ENCODE results near the gene C5orf63.
A peak's percentile ranks its signal among the peaks of the same experiment; 100 is the strongest.

The C5orf63 gene

DNA sequence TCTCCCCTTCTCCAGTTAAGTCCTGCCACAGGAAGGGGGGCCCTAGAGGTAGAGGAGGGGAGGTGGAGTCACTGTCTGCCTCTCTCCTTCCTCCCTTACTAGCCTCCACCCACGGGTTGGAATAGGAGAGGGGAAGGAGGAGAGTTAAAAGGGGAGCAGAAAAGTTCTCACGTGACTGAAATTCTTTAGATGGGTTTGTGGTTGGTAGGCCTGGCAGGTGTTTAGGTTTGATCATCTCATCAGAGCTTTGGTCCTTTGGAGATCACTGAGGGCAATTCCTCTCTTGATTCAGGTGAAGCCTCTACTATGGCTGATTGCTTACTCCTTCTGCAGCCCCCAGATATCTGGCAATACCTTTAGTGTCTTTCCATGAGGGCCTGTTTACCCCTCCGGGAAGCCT lies 24.9 kb upstream of the C5orf63 start:
- TF ChIP-seq, protein P1, sequence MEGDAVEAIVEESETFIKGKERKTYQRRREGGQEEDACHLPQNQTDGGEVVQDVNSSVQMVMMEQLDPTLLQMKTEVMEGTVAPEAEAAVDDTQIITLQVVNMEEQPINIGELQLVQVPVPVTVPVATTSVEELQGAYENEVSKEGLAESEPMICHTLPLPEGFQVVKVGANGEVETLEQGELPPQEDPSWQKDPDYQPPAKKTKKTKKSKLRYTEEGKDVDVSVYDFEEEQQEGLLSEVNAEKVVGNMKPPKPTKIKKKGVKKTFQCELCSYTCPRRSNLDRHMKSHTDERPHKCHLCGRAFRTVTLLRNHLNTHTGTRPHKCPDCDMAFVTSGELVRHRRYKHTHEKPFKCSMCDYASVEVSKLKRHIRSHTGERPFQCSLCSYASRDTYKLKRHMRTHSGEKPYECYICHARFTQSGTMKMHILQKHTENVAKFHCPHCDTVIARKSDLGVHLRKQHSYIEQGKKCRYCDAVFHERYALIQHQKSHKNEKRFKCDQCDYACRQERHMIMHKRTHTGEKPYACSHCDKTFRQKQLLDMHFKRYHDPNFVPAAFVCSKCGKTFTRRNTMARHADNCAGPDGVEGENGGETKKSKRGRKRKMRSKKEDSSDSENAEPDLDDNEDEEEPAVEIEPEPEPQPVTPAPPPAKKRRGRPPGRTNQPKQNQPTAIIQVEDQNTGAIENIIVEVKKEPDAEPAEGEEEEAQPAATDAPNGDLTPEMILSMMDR (conservative IDR thresholded peaks at IDR 0.05; ENCODE audit: low read depth), result no peak
- DNase-seq (ENCODE audit: low spot score), result no peak
- CTCF ChIA-PET, result interaction anchor here (0.6 kb wide), 1 partner anchor 61 kb away, joined by 3 read pairs; no protein-coding TSS in a partner anchor
- POLR2A ChIA-PET (ENCODE audit: low non-redundant PET), result no interaction called here
- no peak overlapping the region for H3K27ac ChIP-seq

DNA sequence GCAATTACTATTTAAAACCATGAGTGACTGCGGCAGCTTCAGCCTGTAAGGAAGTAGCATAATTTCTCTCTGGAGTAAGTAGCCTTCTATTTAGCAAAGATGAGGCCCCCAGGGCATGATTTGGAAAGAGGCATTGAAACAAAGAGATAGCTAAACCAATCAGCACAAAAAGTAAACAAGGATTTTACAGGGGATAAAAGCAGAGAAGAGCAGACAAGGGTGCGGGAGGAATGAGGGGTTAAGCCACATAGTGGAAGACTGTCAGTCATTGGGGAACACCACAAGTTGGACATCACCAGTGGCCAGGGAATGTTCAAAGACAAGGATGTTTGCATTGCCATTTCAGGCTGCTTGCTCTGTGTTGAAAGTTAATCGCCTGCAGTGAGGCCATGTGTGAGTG lies 24.0 kb upstream of the C5orf63 start:
- H3K27ac ChIP-seq, result no peak overlapping the region
- TF ChIP-seq, protein P1 (conservative IDR thresholded peaks at IDR 0.05; ENCODE audit: low read depth), result no peak
- DNase-seq (ENCODE audit: low spot score), result no peak
- ChIA-PET POLR2A (ENCODE audit: low non-redundant PET) (no interaction called here), CTCF (no interaction called here)

DNA sequence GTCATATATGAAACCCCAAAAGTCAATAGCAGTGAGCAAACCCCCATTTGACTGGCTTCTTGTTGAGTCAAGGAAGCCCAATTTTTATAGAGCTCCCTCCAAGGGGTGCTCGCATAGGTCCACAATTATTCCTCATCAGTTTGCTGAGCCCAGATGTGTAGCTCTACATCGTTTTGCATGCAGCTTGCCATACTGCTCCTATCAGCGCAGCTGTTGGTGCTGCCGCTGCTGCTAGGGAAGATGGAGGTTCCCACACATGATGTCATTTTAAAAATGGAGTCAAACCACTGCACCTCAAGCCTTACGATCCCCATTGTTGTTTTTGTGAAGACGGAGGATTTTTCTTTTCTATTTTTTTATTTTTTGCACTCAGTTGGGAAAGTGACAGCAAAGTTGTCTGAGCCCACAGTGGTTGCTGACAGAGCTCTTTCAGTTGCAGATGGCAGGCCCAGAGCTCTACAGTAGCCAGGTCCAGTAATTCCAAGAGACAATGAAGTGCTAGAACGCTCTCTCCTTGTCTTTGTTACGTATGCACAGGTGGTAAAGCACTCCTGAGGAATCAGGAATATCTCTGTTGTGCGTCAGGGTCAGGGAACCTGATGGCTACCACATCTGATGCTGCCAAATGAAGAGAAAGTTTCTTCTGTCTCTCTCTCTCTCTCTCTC lies 23.2 kb upstream of the C5orf63 start:
- ChIA-PET POLR2A (ENCODE audit: low non-redundant PET) (no interaction called here), CTCF (no interaction called here)
- TF ChIP-seq, protein P1 (conservative IDR thresholded peaks at IDR 0.05; ENCODE audit: low read depth), result no peak
- H3K27ac ChIP-seq, result no peak overlapping the region
- no peak for DNase-seq (ENCODE audit: low spot score)

DNA sequence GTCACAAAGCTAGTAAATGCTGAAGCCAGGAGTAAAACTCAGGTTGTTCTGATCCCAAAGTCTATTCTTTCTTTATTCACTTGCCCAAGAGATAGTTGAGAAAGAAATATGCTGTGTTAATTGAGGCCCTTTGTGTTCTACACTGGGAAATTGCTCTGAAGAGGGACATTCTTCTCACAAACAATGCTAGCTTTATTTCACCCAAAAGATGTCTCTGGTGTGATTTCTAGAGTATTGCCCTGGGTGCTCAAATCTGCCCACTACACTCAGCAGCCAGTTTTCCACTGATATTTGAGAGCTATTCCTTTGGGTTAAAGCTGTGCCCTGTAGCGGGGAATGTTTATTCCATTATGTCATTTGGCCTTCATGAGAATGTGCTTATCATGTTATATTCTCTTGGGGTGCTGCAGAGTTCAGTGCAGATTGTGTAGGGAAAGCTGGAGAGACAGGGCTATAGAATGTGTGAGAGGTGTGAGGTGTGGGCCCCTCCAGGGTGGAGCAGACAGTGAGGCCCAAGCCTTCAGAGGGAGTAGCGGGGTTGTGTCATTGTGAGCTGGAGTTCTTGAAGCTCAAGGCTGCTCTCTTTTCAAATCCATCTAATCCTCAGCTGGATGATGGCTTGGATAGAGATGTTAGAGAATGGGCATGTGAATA lies 21.0 kb upstream of the C5orf63 start:
- no peak overlapping the region for H3K27ac ChIP-seq
- ChIA-PET POLR2A (ENCODE audit: low non-redundant PET) (no interaction called here), CTCF (interaction anchor here (1.6 kb wide), 1 partner anchor 399 kb away, joined by 3 read pairs; no protein-coding TSS in a partner anchor)
- TF ChIP-seq, protein P1 (conservative IDR thresholded peaks at IDR 0.05; ENCODE audit: low read depth), result no peak
- DNase-seq (ENCODE audit: low spot score), result no peak

DNA sequence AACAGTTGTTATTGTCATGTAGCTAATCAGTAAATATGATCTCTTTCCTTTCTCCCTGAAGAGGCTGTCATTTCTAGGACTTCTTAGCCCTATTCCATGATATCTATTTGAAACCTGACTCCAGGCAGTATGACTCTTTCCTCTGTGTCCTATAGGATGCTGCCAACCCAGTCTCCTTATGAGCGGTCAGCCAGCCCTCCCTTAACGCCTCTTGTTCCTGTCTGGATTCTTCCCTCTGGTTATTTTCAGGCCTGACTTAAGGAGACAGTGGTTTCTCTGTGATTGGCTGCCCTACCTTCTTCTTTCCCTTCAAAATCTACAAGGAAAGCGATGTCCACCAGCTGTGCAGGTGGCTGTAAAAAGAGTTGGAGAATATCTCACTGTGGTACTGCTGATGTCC lies 19.4 kb upstream of the C5orf63 start:
- H3K27ac ChIP-seq, result no peak overlapping the region
- peak; percentile 53 for DNase-seq (ENCODE audit: low spot score)
- TF ChIP-seq, protein P1 (conservative IDR thresholded peaks at IDR 0.05; ENCODE audit: low read depth), result no peak
- CTCF ChIA-PET, result no interaction called here
- POLR2A ChIA-PET (ENCODE audit: low non-redundant PET), result no interaction called here

DNA sequence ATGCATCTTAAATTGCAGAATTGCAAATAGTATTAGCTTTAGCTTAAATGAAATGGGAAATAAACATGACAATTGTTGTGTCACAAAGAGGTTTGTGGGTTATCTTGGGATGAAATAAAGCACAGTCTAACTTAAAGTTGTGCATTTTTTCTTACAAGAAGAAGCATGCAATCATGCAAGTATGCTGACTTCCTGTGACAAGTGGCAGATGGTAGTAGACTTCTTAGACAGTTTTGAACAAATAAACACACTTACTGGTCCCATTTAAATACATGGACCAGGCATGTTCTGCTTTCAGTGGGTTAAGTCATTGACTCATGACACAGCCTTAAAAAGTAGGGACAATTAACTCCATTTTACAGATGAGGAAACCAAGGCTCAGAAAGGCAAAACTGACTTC lies 15.9 kb upstream of the C5orf63 start:
- POLR2A ChIA-PET (ENCODE audit: low non-redundant PET), result no interaction called here
- DNase-seq (ENCODE audit: low spot score), result no peak
- H3K27ac ChIP-seq, result no peak overlapping the region
- CTCF ChIA-PET, result interaction anchor here (0.5 kb wide), 1 partner anchor 244 kb away, joined by 3 read pairs; no protein-coding TSS in a partner anchor
- TF ChIP-seq, protein P1 (conservative IDR thresholded peaks at IDR 0.05; ENCODE audit: low read depth), result no peak

All from RWPE1 (cell line).